GM21390 (cell line): ENCODE data around the gene COMMD1.
"Not testable (repeated sequence)": the region's sequence is repeated elsewhere in the genome, so short reads cannot be mapped to it uniquely, and the experiment has no call there.

Experiments used
- ATAC-seq: cut with Tn5 transposase; IDR thresholded peaks from one replicate; pipeline ENCODE4 v1.9.1; 2021; ENCODE audit not compliant: unreplicated experiment

The COMMD1 gene

DNA sequence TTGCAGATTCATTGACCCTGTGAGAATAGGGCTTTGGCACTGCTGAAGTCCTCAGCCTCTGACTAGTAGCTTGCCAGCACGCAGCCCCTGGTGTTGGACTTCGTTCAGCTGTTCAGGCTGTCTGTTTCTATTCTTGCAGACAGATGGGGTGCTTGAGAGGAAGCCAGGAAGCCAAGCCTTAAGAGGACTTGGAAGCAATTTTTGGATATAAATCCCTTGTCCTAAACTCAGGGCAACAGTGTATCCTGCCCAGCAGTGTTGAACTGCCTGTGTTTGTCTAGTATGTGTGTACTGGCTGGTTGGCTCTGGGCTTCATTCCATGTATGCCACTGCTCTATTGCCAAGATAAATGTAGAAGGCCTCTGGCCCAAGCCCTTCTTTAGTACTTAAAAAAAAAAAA, 108.6 kb downstream of the COMMD1 start:
- ATAC-seq: no peak

DNA sequence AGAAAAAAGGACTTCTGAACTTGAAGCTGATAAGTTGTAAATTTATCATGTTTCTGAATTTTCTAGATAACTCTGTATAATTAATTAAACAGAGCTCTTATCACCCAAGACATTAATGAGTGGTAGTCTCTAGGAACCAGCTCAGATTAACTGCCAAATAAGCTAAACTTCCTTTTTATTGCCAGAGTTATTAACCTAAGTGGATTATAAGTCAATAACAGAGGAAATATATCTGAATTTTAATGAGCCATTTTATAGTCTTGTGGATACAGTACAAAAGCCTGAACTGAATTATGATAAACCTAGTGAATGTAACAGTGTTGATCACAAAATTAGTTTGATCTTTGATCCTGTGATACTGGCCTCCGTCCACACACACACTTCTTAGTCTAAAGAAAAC, 111.5 kb downstream of the COMMD1 start:
- no peak for ATAC-seq

DNA sequence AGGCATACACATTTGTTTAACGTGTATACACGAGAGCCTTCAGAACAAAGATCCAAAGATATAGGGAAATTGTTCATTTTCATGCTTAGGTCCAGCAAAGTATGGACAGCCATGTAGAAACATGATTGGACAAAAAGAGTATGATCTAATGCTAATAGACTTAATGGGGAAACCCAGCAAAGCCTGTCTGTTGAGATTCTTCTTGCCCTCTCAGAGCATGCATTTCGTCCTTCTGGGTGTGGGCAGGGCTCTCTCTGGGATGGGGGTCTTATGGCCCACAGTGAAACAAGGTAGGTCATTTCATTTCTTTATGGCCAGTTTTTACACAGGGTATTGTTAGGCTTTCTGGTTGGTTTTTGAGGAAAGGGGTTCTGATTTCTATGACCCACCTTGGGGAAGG, 124.4 kb downstream of the COMMD1 start:
- no peak for ATAC-seq

GRCh38 chr2:62030902-62031301, 125.4 kb downstream of the COMMD1 start:
- ATAC-seq: no peak

DNA sequence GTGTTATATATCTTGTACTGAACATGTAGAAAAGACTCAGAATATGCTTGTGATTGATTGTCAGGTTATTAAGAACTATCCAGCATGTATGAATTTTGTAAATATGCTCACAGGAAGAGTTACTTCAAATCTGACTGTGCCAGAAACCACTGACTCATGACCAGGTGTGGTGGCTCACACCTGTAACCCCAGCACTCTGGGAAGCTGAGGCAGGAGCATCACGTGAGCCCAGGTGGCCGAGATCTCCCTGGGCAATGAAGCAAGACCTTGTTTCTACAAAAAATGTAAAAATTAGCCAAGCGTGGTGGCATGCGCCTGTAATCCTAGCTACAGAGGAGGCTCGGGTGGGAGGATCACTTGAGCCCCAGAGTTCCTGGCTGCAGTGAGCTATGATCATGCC, 126.6 kb downstream of the COMMD1 start:
- ATAC-seq: no peak

GRCh38 chr2:62034715-62035114, 129.2 kb downstream of the COMMD1 start:
- ATAC-seq: no peak

DNA sequence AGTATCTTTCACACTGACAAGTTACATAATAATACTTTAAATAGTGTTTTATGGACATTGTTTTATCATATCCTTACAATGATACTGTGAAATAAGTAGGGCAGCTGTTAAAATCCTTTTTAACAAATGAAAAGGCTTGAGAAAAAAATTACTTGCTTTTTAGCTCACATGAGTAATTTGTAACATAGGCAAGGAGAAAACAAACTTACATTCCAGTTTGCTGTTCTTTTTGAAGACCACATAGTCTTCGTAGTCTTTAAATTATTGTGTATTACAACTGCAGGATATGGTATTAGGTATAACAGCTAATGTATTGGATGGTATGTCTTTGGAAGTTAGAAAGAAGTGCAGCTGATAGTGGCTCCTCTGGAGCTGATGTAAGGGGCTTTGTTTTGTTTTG, 130.8 kb downstream of the COMMD1 start:
- no peak for ATAC-seq

DNA sequence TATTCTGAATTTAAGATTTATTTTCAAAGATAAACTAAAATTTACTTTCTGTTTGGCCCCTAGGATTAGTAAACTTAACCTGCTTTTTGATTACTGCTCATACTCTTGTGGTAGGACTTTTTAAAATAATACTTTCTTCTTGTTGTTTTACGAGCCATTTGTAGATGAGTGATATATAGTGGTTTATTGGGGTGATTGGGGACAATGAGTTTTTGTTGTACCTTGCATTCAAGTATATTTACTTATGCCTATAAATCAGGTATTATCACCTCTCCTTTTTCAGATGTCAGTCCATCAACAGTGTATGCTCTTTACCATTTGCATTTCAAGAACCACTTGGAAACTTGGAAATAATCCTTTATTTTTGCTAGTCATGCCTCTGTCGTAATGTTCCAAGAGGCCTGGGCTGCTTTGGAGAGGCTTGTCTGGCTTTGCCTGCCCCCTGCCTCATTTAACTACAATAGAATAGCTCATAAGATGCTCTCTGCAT, 131.3 kb downstream of the COMMD1 start:
- ATAC-seq: no peak

DNA sequence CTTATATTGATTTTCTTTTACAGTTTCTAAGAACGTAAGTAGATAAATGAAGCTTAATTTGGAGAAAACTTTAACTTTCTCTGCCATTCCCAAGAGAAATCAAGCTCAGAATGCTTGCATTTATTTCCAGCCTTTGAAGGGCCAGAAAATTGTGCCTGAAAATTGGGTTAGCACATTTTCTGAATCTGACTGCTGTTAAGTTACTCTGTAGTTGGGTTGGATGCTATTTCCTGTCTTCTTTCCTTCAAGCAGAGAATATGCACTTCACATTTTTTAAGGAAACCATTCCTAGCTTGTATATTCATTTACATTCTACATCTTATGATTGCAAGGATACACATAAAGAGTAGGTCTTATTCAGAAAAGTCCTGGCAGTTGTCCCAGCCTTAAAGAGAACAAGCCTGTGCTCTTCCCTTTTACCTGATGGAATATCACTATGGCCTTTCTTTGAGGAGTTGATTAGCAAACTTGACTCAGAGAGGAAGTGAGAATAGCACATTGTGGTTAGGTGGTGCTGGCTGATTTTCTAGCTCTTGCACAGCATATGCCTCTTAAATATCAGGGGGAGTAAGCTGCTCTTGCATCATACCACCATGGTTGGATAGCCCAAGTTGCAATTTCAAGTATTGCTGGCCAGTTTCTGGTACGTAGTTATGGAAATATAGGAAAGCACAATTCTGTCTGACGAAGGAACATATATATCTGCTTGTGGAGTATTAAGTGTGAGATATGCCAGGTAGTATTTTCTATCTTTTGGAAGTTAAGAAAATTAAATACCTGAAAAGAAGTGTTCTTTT, 133.7 kb downstream of the COMMD1 start:
- peak; percentile 98 for ATAC-seq

- no peak for ATAC-seq
These were observed 135.5 kb downstream of the COMMD1 start for GRCh38 chr2:62040926-62041325.

- ATAC-seq: not testable (repeated sequence)
These were observed 136.4 kb downstream of the COMMD1 start for GRCh38 chr2:62041701-62042385.

DNA sequence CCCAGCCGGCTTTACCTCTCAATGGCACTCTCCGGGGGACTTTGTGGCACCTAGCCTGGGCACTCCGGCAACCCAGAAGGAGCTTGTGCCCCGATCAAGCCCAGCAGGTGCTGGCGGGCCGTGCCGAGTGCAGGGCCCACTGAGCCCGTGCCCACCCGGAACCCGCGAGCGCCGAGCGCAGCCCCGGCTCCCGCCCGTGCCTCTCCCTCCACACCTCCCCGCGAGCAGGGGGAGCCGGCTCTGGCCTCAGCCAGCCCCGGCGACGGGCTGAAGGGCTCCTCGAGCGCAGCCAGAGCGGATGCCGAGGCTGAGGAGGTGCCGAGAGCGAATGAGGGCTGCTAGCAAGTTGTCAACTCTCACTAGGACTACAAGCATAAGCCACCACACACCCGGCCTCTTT, 136.9 kb downstream of the COMMD1 start:
- no peak for ATAC-seq

DNA sequence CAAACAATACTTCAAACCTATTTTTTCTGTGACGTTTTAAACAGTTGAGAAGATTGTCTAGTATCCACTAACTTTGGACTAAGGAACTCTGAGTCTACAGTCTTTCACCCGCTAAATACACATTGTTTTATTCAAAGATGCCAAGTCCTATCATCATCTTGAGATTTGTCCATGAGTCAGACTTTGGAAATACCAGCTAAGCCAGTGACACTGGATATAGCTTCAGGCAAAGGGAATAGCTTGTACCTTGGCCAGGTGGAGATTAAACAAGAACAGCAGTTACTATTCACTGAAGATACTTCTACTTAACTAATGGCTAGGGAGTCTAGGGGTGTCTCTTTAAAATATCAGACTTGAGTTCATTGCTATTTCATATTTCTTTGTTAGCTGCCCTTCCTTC, 137.5 kb downstream of the COMMD1 start:
- no peak for ATAC-seq

GRCh38 chr2:62045017-62045543, 139.6 kb downstream of the COMMD1 start:
- no peak for ATAC-seq

- ATAC-seq: no peak
These were observed 140.7 kb downstream of the COMMD1 start for GRCh38 chr2:62046141-62046540.

- ATAC-seq: no peak
These were observed 145.1 kb downstream of the COMMD1 start for GRCh38 chr2:62050456-62051045.

GRCh38 chr2:62054029-62054791, 148.7 kb downstream of the COMMD1 start:
- no peak for ATAC-seq

- ATAC-seq: no peak
These were observed 149.5 kb downstream of the COMMD1 start for GRCh38 chr2:62054916-62055450.

GRCh38 chr2:62055724-62056336, 150.4 kb downstream of the COMMD1 start:
- no peak for ATAC-seq

DNA sequence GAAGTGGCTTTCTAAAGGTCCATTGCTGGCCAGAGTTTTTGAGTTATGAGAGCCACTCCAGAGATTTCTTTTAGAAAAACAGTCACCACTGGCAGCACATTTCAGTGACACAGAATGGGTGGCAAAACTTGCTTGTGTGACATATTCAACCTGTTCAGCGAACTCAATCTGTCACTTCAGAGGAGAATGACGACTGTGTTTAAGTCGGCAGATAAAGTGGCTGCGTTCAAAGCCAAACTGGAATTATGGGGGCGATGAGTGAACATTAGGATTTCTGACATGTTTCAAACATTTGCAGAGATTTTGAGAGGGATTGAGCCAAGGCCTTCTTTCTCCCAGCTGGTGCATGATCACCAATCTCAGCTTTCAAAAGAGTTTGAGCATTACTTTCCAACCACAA, 150.9 kb downstream of the COMMD1 start:
- no peak for ATAC-seq
